Keratinocyte (primary cell): ENCODE results near the gene ZNF497. TPM values are rescaled to one million over a fixed set of nuclear protein-coding genes. Genes with fewer than 3 reads are reported as not detected.
"Not testable (repeated sequence)": the region's sequence is repeated elsewhere in the genome, so short reads cannot be mapped to it uniquely, and the experiment has no call there.

Experiments
- DNase-seq: peaks from one replicate; pipeline ENCODE4 v3.0.0-alpha.2; 2011; ENCODE audit warnings: low read depth, missing footprints, low spot score
- FAIRE-seq: peaks from 2 replicates; lab custom pipeline; 2011; peaks lifted over from hg19 to GRCh38; lab: Jason Lieb, UNC
- H2AFZ ChIP-seq: 2 replicates; pipeline ENCODE4 v1.6.0; 2012; ENCODE audit warnings: low read length, control low read depth, inconsistent platforms; ENCODE audit not compliant: control insufficient read depth
- H3K27ac ChIP-seq: 2 replicates; pipeline ENCODE4 v1.5.1; 2011; ENCODE audit warnings: low read length; ENCODE audit not compliant: control insufficient read depth, insufficient read depth
- H3K27me3 ChIP-seq: 3 replicates; pipeline ENCODE4 v1.6.0; 2011; ENCODE audit warnings: low read length; ENCODE audit not compliant: control insufficient read depth, insufficient read depth; ENCODE audit errors: extremely low read depth
- H3K36me3 ChIP-seq, 2 experiments: 2 replicates in 1 of 2; 3 replicates in 1 of 2; pipeline ENCODE4 v1.5.1; 2011; ENCODE audit warnings: low read length in 2 of 2, mild to moderate bottlenecking in 1 of 2; ENCODE audit not compliant: control insufficient read depth in 2 of 2, insufficient read depth in 2 of 2; ENCODE audit errors: extremely low read depth in 1 of 2
- H3K4me1 ChIP-seq: 3 replicates; pipeline ENCODE4 v1.5.1; 2011; ENCODE audit warnings: low read length; ENCODE audit not compliant: control insufficient read depth, insufficient read depth; ENCODE audit errors: extremely low read depth
- H3K4me2 ChIP-seq: 3 replicates; pipeline ENCODE4 v1.6.0; 2011; ENCODE audit warnings: low read depth, low read length; ENCODE audit not compliant: control insufficient read depth, insufficient read depth; ENCODE audit errors: extremely low read depth
- H3K4me3 ChIP-seq, 3 experiments: fragments of 200-600 bp in 1 of 3; sonication (generic) in 1 of 3; 2 replicates in 2 of 3; 3 replicates in 1 of 3; pipeline ENCODE4 v1.5.1; 2011 to 2016; ENCODE audit warnings: low read length in 3 of 3, mild to moderate bottlenecking in 3 of 3, control low read depth in 2 of 3, inconsistent platforms in 1 of 3, low read depth in 1 of 3, mixed read lengths in 1 of 3, mixed run types in 1 of 3, moderate library complexity in 1 of 3; ENCODE audit not compliant: control insufficient read depth in 2 of 3, insufficient read depth in 2 of 3; ENCODE audit errors: extremely low read depth in 1 of 3
- H3K79me2 ChIP-seq: 2 replicates; pipeline ENCODE4 v1.6.0; 2012; ENCODE audit warnings: low read length; ENCODE audit not compliant: control insufficient read depth, insufficient read depth
- H3K9ac ChIP-seq: 3 replicates; pipeline ENCODE4 v1.6.0; 2011; ENCODE audit warnings: low read length; ENCODE audit not compliant: control insufficient read depth, insufficient read depth; ENCODE audit errors: extremely low read depth
- H3K9me1 ChIP-seq: 3 replicates; pipeline ENCODE4 v1.6.0; 2011; ENCODE audit warnings: low read length; ENCODE audit not compliant: control insufficient read depth, insufficient read depth; ENCODE audit errors: extremely low read depth
- H3K9me3 ChIP-seq: 2 replicates; pipeline ENCODE4 v1.5.1; 2012; ENCODE audit warnings: low read depth, low read length; ENCODE audit not compliant: control insufficient read depth
- H4K20me1 ChIP-seq: 3 replicates; pipeline ENCODE4 v1.6.0; 2011; ENCODE audit warnings: low read length; ENCODE audit not compliant: control insufficient read depth, insufficient read depth; ENCODE audit errors: extremely low read depth
- EZH2 ChIP-seq: IDR thresholded peaks from one replicate; pipeline ENCODE4 v1.6.1; 2012; ENCODE audit warnings: inconsistent platforms, mild to moderate bottlenecking, low read length, moderate library complexity
- dilution Hi-C: fragments of 300-500 bp; cut with MboI; formaldehyde crosslinking; loops from one replicate; pipeline ENCODE4 v1.7.0; 2020; ENCODE audit warnings: low sequenced_read_pairs; ENCODE audit not compliant: extremely low pct_ligation_motif_present
- polyA plus RNA-seq, 5 experiments: library from polyadenylated mRNA; depleted of rRNA in 3 of 5; stranded (reverse) in 3 of 5; stranded (forward) in 1 of 5; unstranded in 1 of 5; fragments of >200 nt; gene quantifications; 1 replicate in 1 of 5; 2 replicates in 3 of 5; 3 replicates in 1 of 5; pipeline versions ENCODE4 v1.2.1 to v1.2.3, GENCODE V29; 2011 to 2012; ENCODE audit warnings: missing spikeins in 2 of 5, low read depth in 1 of 5, low replicate concordance in 1 of 5
- TF ChIP-seq, protein P1 (sequence below), 3 experiments: IDR thresholded peaks in 1 of 3; conservative IDR thresholded peaks in 1 of 3; optimal IDR thresholded peaks in 1 of 3; 2 replicates in 2 of 3; 3 replicates in 1 of 3; pipeline versions ENCODE3 to v1.5.1; 2011; ENCODE audit warnings: low read length in 3 of 3, mild to moderate bottlenecking in 3 of 3, moderate library complexity in 2 of 3, control low read depth in 1 of 3, inconsistent platforms in 1 of 3; ENCODE audit not compliant: insufficient read depth in 2 of 3; ENCODE audit errors: extremely low read depth in 1 of 3

ZNF497 gene
- polyA plus RNA-seq, 1 donor (not counting 4 experiments of a cell fraction or from before 2014, with no cell fraction given): 0.29 TPM

DNA sequence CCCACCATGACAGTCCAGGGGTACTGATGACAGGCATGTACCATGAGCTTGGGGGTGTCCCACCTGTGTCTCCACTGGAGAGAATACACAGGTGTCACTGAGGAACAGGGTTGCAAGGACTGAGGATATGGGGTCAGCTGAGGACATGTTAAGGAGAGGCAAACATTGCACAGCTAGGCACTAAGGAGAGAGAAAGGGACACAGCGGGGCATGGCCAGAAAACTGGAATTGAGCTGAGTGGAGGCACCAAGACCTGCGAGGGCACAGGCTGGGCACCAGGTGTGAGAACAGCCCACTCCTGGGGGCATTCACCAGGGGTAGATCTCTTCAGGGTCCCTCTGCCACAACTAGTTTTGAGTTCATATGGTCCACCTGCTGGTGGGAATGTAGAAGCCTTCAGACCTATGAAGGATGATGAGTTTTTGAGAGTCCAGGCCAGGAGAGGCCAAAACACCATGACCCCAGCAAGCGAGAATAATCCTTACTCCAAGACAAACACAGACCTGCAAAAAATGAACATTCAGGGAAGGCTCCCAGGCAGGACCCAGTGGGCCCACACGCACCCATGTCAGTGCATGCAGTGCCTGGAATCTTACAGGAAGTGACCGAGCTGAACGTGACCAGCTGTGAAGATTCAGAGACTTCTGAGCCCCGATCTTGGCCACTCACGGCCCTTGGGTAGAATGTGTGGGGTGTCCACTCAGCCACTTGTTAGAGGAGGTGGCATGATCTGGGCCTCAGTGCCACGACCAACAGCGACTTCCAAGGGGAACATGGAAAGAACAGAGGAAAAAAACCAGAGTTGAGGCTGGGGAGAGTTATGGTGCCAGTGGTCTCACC, 44.5 kb upstream of the ZNF497 start:
- no peak for FAIRE-seq
- no peak overlapping the region for H2AFZ ChIP-seq

DNA sequence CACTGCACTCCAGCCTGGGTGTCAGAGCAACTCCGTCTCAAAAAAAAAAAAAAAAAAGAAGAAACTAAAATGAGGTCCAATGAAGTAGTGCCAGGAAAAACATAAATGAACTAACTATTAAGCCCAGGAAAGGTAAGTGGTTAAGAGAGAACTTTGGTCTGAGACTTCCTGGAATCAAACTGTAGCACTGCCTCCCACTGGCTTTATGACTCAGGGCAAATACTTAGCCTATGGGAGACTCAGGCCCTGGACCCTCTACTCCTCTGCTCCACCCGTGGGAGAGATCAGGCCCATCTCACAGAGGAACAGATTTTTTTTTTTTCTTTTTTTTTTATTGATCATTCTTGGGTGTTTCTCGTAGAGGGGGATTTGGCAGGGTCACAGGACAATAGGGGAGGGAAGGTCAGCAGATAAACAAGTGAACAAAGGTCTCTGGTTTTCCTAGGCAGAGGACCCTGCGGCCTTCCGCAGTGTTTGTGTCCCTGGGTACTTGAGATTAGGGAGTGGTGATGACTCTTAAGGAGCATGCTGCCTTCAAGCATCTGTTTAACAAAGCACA, 41.4 kb upstream of the ZNF497 start:
- H3K9ac ChIP-seq: not testable (repeated sequence)

More for the DNA sequence above, 44.5 kb upstream of the ZNF497 start:
- Histone ChIP-seq H3K27me3 (no peaks in the 10 kb centered on the region), H3K27ac (peak overlapping the region; percentile 87), H3K36me3 (peaks cover 0 to 2% of the 10 kb centered on the region in 2 experiments), H3K4me2 (peak overlapping the region; percentile 99), H3K9me3 (no peaks in the 10 kb centered on the region), H3K9ac (peak overlapping the region; percentile 91), H3K4me3 (peak overlapping the region; percentile 91 to 93 (median 93)), H3K9me1 (peaks cover 4% of the 10 kb centered on the region), H3K4me1 (peaks cover 24% of the 10 kb centered on the region), H4K20me1 (no peaks in the 10 kb centered on the region), H3K79me2 (peaks cover 36% of the 10 kb centered on the region)
- TF ChIP-seq, protein P1, sequence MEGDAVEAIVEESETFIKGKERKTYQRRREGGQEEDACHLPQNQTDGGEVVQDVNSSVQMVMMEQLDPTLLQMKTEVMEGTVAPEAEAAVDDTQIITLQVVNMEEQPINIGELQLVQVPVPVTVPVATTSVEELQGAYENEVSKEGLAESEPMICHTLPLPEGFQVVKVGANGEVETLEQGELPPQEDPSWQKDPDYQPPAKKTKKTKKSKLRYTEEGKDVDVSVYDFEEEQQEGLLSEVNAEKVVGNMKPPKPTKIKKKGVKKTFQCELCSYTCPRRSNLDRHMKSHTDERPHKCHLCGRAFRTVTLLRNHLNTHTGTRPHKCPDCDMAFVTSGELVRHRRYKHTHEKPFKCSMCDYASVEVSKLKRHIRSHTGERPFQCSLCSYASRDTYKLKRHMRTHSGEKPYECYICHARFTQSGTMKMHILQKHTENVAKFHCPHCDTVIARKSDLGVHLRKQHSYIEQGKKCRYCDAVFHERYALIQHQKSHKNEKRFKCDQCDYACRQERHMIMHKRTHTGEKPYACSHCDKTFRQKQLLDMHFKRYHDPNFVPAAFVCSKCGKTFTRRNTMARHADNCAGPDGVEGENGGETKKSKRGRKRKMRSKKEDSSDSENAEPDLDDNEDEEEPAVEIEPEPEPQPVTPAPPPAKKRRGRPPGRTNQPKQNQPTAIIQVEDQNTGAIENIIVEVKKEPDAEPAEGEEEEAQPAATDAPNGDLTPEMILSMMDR (optimal IDR thresholded peaks at IDR 0.05 in 1 of 3, IDR thresholded peaks at IDR 0.05 in 1 of 3, conservative IDR thresholded peaks at IDR 0.05 in 1 of 3; ENCODE audit: extremely low read depth in 1 of 3, insufficient read depth in 2 of 3, low read length in 3 of 3): peak; percentile 38 to 58 (median 53)
- no peak for TF ChIP-seq EZH2
- no peak for DNase-seq
- dilution Hi-C loops: no loop called here

More for the DNA sequence above, 41.4 kb upstream of the ZNF497 start:
- H3K36me3 ChIP-seq, H3K9me3 ChIP-seq, H3K27ac ChIP-seq, H3K9me1 ChIP-seq, H4K20me1 ChIP-seq, H2AFZ ChIP-seq, H3K4me2 ChIP-seq, H3K4me3 ChIP-seq, dilution Hi-C loops, DNase-seq, FAIRE-seq, H3K27me3 ChIP-seq: not testable (repeated sequence)
- peaks cover 22% of the 10 kb centered on the region for H3K79me2 ChIP-seq
- H3K4me1 ChIP-seq: peaks cover 20% of the 10 kb centered on the region
